Heart right ventricle (tissue), 16 donors: Measurements from ENCODE around the gene MAD1L1. TPM values are rescaled to one million over a fixed set of nuclear protein-coding genes. Genes with fewer than 3 reads are reported as not detected.

Experiments used
- ATAC-seq, 8 donors: fragments of 200-7000 bp; cut with Tn5 transposase; one replicate each; pipeline ENCODE4 v1.9.1; 2020; ENCODE audit warnings: mild to moderate bottlenecking in 8 of 8, moderate library complexity in 8 of 8, moderate number of reproducible peaks in 1 of 8
- DNase-seq, 2 donors: peaks; one replicate each; pipeline ENCODE4 v3.0.0-alpha.2; 2020
- H3K27ac ChIP-seq, 10 donors: fragments of 200-600 bp; sonication (generic) in 2 of 10; one replicate each; pipeline versions ENCODE4 v1.5.0 to v1.8.0; 2020 to 2022; ENCODE audit warnings: mild to moderate bottlenecking in 3 of 10
- H3K27me3 ChIP-seq, 7 donors: fragments of 200-600 bp; one replicate each; pipeline ENCODE4 v1.8.0; 2021 to 2022; ENCODE audit warnings: mild to moderate bottlenecking in 2 of 7
- H3K36me3 ChIP-seq, 9 donors: fragments of 200-600 bp; sonication (generic) in 1 of 9; one replicate each; pipeline versions ENCODE4 v1.5.0 to v1.8.0; 2020 to 2022; ENCODE audit warnings: mild to moderate bottlenecking in 2 of 9
- H3K4me1 ChIP-seq, 9 donors: fragments of 200-600 bp; sonication (generic) in 1 of 9; one replicate each; pipeline versions ENCODE4 v1.5.0 to v1.8.0; 2020 to 2022; ENCODE audit warnings: mild to moderate bottlenecking in 4 of 9
- H3K4me3 ChIP-seq, 10 donors: fragments of 200-600 bp; sonication (generic) in 2 of 10; one replicate each; pipeline versions ENCODE4 v1.5.0 to v1.8.0; 2020 to 2022; ENCODE audit warnings: mild to moderate bottlenecking in 7 of 10, moderate library complexity in 2 of 10
- H3K9me3 ChIP-seq, 11 donors: fragments of 200-600 bp in 10 of 11; sonication (generic) in 2 of 11; one replicate each; pipeline versions ENCODE4 v1.5.0 to v1.8.0; 2013 to 2022; ENCODE audit warnings: mild to moderate bottlenecking in 2 of 11, control low read depth in 1 of 11, moderate library complexity in 1 of 11
- CTCF ChIP-seq, 9 donors: fragments of 200-600 bp; sonication (generic) in 2 of 9; IDR thresholded peaks; one replicate each; pipeline versions ENCODE4 v1.5.0 to v1.8.0; 2021 to 2022; ENCODE audit warnings: antibody characterized with exemption in 9 of 9, mild to moderate bottlenecking in 5 of 9, moderate library complexity in 1 of 9
- WGBS, 2 donors: extraction: QIAGEN DNeasy Blood & Tissue Kit; methylation state at CpG; one replicate each; pipeline ENCODE4 v1.1.7; 2013; ENCODE audit warnings: inconsistent platforms in 1 of 2; 5-methylcytosine and 5-hydroxymethylcytosine counted together
- intact Hi-C, 10 donors: fragments of 100-400 bp; cut with DNase I; formaldehyde crosslinking; loops; one replicate each; pipeline versions ENCODE4 v1.11.1 to v1.14.2; 2022
- polyA plus RNA-seq, 2 donors: library from polyadenylated mRNA; stranded (reverse); fragments of 200-250 nt; gene quantifications; one replicate each; pipeline ENCODE4 v1.2.3, GENCODE V29; 2013
- total RNA-seq, 10 donors: library from RNA; stranded (reverse); fragmentation: NEBNext Ultra II Directional in 3 of 10; extraction: Animal tissue kit (Norgen Biotek cat#: 25700) in 3 of 10; gene quantifications; one replicate each; pipeline versions ENCODE4 v1.2.1 to v1.2.4, GENCODE V29; 2021 to 2023
- donor health status: Arrhythmogenic right ventricular cardiomyopathy.
- donor health status: ischemic (EF 13 %, LVEDD 7.1; RV severe dilation, severe dysfunction).
- donor health status: healthy with polysubstance abuse.
- donor health status: DM: no; HTN: yes; CAD: no.
- donor health status: DM: no; HTN: no; CAD: no.
- donor health status: ischemic (EF 25% LVEDD 6.9; RV normal size, moderate dysfunction).
- donor health status: ischemic (EF 25% LVEDD 5.7; RV mildly dilated, moderate dysfunction).
- donor health status: healthy.
- donor health status: DM: yes; HTN: yes; CAD: no.
- donor health status: Ischemic cardiomyopathy.
- donor health status: ischemic (EF 35%, LVEDD 5.7; RV mildly dilated, moderate dysfunction).
- donor health status: nonischemic (EF 11% LVEDD 7.7; RV severe dilation, severe dysfunction).
- donor health status: DM: yes; HTN: yes; CAD: no.
- donor health status: PGD.
- donor health status: ischemic (EF 29% LVEDD 5.4; RV normal size, mild dysfunction).
- donor health status: nonischemic (EF 23%, LVEDD 6.1; RV moderate dilation, normal function).

The MAD1L1 gene
- total and polyA plus RNA-seq, 12 donors = 13.8 to 46.8 (median 20.2) TPM

DNA sequence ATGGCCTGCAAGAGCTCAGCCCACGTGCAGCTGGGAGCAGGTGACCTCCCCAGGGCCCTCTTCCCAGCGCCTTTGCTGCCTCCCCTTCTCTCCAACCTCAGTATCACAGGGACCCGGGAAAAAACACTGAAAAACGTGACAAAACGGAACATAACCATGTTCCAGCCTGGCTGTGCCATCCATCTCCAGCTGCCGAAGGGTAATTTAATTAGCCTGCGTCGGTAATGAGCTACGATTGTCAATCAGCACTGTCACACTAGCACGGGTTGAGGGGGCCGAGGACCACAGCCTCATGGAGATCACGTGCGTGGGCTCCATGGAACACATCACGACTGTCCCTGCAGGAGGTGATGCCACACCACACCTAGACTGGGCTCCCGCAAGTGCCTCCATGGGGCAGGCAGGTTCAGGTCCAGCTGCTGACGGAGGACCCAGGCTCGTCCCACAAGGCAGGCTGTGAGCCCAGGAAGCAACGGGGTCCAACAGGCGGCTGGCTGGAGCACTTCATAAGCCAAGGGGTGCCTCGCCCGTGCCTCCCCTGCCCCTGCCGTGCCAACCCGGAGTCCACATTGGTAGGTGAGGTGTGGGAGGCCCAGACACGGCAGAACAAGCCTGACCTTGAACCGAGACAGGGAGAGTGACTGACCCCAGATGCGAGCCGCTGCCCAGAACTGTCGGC is 363.2 kb downstream of the MAD1L1 start:
- DNase-seq (no peak), ATAC-seq (no peak)
- Histone ChIP-seq H3K36me3 (peaks cover 0 to 5% (median 0%) of the 10 kb centered on the region in 9 donors), H3K9me3 (no peaks in the 10 kb centered on the region), H3K4me1 (no peaks in the 10 kb centered on the region), H3K4me3 (no peak overlapping the region), H3K27ac (no peak overlapping the region), H3K27me3 (no peaks in the 10 kb centered on the region)
- WGBS, 2 donors = 96% methylated on average over 28 of the region's 28 CpGs
- intact Hi-C loops = no loop called here
- TF ChIP-seq CTCF (IDR thresholded peaks at IDR 0.05) = no peak

DNA sequence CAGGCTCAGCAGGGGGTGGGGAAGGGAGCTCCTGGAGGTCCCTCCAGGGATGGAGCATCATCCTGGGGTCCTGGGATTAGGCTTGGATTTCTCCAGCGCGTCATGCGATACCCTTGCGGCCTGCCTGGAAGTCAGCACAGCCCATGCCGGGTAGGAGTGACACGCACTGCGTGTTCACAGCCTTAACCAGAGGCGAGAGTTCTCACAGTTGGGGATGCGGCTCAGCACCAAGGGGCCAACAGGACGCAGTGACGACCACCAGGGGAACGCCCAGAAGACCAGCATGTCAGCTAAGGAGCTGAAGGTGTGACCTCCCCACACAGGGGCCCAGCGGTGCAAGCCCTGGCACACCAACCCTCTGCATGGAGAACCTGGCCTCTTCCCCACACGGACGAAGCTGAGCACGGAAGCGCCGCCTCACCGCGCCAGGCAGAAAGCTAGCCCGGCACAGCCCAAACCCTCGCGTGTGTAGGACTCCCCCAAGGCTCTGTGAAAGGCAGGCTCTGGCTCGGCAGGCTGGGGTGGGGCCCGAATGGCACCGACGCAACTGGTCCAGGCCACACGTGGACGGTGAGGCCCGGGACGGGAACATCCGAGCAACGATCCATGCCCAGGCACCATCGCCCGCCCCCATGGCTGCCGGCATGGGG is 364.1 kb downstream of the MAD1L1 start:
- H3K36me3 ChIP-seq = peaks cover 0 to 5% (median 0%) of the 10 kb centered on the region in 9 donors
- intact Hi-C loops = no loop called here
- H3K27me3 ChIP-seq = no peaks in the 10 kb centered on the region
- DNase-seq = no peak
- no peak overlapping the region for H3K4me3 ChIP-seq
- no peaks in the 10 kb centered on the region for H3K4me1 ChIP-seq
- H3K27ac ChIP-seq = no peak overlapping the region
- no peaks in the 10 kb centered on the region for H3K9me3 ChIP-seq
- TF ChIP-seq CTCF (IDR thresholded peaks at IDR 0.05) = no peak
- 95 to 96% methylated on average over 36 of the region's 36 CpGs for WGBS, 2 donors
- no peak for ATAC-seq

DNA sequence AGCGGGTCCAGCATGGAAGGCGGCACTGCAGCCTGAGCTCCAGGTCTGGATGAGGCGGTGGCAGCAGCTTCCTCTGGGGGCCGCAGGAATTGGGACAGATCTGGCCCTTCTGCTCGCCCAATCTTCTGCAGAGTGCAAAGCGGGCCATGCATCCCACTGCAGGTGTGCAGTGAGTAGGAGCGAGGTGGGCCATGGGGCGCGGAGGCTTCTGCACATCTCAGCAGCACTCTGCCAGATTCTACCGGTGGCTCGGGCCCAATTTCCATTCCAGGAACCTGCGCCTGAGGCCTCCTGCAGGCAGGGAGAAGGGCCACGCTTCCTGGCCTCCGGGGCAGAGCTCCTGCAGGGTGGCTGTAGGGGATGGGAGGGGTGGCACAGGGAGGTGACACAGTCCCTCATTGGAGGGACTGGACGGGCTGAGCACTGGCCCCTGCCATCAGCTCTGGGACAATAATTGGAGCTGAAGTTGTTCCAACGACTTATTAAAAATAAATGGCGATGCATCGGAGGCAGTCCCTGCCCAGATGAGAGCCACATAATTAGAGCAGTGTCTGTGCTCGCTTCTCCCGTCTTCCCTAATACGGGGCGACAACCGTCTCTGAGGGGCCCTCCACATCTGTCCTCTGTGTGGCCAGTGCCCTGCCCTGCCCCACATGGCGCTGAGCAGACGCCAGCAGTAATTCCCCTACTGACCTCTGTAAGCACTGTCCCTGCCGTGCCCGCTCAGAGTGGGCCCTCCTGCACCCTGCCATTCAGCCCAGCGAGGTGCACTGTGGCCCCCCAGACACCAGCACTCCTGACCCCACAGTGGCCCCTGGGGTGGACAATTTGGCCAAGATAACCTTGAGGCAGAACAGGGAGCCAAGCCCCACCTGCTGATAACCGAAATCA is 365.1 kb downstream of the MAD1L1 start:
- H3K4me3 ChIP-seq = no peak overlapping the region
- 94 to 95% methylated on average over 29 of the region's 29 CpGs for WGBS, 2 donors
- H3K27ac ChIP-seq = no peak overlapping the region
- DNase-seq = no peak
- intact Hi-C loops = no loop called here
- no peaks in the 10 kb centered on the region for H3K4me1 ChIP-seq
- peaks cover 0 to 5% (median 0%) of the 10 kb centered on the region in 9 donors for H3K36me3 ChIP-seq
- no peak for ATAC-seq
- no peaks in the 10 kb centered on the region for H3K9me3 ChIP-seq
- H3K27me3 ChIP-seq = no peaks in the 10 kb centered on the region
- TF ChIP-seq CTCF (IDR thresholded peaks at IDR 0.05) = no peak

DNA sequence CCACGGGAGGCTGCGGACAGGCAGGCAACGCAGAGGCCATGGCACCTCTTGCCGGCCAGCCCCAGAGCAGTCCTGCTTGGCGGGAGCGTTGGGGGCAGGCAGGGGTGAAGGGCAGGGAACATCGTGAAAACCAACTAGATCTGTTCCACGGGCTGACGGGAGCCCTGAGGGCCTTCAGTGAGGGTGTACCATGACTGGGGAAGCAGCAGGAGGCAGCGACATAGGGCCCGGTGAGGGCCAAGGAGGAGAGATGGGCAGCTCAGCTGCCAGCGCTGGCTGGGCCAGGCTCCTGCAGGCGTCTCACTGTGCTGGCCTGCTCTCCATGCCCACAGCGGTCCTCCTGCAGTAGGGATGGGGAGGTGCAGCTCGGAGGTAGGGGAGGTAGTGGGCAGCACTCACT is 366.1 kb downstream of the MAD1L1 start:
- WGBS, 2 donors = 92 to 94% methylated on average over 15 of the region's 15 CpGs
- peak in 1 of 8 donors; percentile 24 for ATAC-seq

More for the DNA sequence above, 366.1 kb downstream of the MAD1L1 start:
- H3K27me3 ChIP-seq = no peaks in the 10 kb centered on the region
- no peaks in the 10 kb centered on the region for H3K36me3 ChIP-seq
- H3K4me3 ChIP-seq = no peak overlapping the region
- H3K27ac ChIP-seq = no peak overlapping the region
- intact Hi-C loops = no loop called here
- no peaks in the 10 kb centered on the region for H3K9me3 ChIP-seq
- no peak for DNase-seq
- H3K4me1 ChIP-seq = no peaks in the 10 kb centered on the region
- TF ChIP-seq CTCF (IDR thresholded peaks at IDR 0.05) = no peak
